Measurements from ENCODE around the gene MED12.

MED12 gene

DNA sequence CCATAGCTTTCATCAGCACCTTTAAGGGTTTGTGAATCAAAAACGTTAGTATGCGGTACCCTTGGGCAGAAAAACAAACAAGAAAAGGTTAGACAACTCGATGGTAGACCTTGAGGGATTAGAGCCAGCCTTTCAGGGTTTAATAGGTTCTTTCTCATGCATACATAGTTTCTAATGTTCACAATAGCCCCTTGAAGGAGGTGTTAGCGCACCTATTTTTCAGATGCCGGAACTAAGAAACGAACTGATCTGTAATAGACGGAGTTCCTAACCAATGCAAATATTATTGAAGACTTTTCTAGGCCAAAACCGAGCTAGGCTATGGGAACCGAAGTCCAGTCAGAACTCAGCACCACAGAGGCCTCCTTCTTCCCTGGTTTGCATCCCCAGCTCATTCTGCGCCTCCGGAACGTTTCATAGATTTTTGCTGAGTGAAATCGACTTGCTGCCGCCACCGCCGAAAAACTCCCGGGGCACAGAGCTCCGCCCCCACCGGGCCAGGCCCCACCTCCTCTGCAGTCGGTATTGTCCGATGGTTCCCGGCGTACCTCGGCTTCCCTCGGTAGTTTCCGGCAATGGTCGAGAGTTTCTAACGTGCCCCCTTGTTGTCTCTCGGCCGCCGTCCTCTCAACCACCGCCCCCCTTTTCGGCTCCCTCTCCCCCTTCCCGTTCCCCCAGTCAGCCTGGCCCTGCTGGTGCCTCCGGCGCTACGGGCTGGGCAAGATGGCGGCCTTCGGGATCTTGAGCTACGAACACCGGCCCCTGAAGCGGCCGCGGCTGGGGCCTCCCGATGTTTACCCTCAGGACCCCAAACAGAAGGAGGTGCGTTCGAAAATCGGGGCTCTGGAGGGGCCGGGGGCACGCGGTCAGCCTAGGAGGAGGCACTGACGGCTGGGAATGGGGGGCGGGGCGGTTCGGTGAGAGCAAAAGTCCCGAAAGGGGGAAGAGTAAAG is at the start of gene MED12:
Gene MED12, plus strand, starts transcription at position 565 of the 953 bp plus-strand sequence. Its CDS starts 159 bp downstream, at position 724.
- DNase-seq (ENCODE audit: low spot score): peak; percentile 74

DNA sequence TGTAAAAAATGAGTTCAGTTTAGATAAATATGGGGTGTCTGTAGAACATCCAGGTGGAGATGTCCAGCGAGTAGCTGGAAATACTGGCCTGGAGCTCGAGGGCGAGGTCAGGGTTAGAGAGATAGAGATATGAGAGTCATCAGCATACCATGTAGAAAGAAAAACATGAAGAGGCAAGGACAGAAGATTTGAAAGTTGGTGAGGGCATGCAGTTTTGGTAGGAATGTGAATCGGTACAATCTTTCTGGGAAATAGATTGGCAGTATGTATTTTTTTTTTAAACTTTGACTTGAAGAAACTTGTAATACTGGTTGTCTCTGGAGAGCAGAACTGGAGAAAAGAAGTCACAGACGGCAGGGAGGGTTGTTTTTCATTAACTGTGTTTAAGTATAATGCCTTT is 47.9 kb upstream of the MED12 start:
- DNase-seq (ENCODE audit: low spot score): no peak

DNA sequence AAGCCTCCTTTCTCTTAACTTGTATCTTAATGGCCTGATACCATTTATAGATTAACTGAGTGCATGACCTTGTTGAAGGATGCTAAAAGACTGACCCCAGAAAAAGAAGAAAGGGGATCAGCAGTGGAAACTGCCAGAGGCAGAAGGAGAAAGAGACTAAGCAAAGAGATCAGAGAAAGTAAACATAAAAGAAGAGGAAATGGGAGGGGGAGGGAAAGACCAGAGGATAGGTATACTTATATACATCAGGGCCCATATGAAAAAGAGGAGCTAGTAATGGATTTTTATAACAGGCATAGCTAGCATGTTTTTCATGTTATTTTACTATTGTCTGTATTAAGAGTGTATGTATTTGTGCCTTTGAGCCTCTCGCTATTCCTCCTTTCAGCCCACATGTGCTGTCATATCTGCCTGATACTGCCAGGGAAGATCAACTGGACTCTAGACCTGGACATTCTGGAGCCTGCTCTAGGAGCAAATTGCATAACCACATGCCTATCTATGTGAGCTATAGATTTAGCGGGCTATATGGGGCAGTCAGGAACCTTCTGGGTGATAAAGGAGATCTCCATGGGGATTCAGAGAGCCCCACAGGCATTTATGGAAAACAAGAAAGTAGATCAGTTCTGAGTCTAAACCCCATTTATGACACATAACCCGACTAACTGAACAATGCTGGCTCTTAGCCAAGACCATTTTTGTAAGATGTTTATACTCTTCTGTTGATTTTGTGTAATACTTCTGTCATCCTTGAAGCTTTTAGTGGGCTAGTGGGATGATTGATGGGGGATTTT is 36.9 kb upstream of the MED12 start:
- no peak for DNase-seq (ENCODE audit: low spot score)

DNA sequence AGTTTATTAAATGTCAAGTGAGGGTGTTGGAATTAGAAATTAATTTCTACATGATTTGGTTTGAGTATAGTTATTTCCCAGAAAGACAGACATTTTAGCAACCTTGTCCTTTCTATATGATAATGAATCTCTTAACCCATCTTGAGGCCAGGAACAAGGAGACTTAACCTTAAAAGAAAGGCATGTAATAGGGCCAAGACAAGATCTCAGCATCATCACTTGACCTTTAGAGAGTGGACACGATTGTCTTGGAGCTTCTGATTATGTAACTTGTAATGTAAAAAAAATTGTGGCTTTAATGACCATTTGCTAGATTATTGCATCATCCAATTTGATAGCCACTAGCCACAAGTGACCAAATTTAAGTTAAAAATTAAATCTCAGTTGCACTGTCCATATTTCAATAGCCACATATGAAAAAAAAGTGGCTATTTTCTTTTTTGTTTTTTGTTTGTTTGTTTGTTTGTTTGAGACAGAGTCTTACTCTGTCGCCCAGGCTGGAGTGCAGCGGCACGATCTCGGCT is 36.2 kb upstream of the MED12 start:
- no peak for DNase-seq (ENCODE audit: low spot score)

DNA sequence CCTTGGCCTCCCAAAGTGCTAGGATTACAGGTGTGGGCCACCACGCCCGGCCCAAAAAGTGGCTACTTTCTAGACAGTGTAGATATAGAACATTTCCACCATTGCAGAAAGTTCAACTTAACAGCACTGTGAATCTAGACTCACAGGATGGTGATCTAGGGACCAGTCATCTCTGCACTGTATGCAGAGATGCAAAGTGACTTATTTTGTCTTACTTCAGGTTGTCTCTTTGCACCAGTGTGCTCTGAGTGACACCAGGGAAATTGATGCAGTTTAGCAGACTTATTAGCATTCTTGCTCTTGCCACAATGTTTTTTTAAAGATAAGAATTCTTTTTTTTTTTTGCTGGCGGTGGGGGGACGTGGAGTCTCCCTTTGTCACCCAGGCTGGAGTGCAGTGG is 35.6 kb upstream of the MED12 start:
- no peak for DNase-seq (ENCODE audit: low spot score)

DNA sequence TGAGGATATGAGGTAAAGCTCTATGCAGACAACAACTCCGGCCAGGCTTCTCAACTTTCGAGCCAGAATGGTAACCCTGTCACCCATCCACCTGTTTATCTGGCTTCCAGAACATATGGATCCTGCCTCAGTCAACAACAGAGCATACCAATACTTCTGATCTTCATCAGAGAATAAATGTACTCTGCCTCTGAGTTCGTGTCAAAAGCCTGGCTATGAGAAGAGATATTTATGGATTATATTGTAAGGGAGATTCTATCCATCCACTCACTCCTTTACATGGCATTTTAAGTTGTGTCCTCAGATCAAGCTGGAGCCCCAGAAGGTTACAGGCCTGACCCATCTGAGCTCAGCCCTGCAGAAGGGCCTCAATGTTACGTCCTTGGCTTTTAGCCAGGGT is 32.5 kb upstream of the MED12 start:
- no peak for DNase-seq (ENCODE audit: low spot score)

DNA sequence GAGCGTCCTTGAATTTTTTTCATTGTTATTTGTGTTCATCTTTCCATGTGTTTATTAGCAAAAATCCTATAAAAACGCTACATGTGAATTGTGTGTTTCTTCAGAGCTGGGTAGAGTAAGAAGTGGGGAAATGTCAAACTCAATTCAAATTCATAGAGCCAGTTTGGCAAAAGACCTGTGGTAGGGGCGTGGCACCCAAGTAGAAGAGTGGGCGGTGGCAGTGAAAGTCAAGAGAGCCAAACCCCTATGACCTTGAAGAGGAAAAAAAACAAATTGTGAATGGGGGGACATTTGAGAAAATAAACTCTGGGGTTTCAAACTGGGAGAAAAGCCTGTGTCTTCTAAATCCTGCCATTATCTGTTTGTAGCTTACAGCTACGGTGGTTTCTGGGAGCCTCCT is 27.1 kb upstream of the MED12 start:
- no peak for DNase-seq (ENCODE audit: low spot score)

DNA sequence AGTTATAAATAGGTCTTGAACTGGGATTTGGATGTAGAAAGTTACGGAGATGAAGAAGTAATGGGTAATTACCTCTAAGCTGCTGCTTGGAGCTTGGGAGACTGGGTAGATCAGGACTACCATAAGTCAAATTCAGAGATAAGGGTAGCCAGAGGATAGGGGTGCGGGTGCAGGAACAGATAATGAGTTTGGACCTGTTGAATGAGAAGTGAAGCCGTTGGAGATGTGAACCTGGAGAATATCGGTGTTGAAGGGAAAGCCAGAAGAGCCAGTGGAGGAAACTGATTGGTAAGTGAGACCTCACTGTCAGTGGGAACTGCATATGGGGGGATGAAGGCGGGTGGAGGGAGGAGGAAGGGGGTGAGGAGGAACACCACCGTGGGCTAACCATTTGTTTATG is 23.4 kb upstream of the MED12 start:
- DNase-seq (ENCODE audit: low spot score): no peak

DNA sequence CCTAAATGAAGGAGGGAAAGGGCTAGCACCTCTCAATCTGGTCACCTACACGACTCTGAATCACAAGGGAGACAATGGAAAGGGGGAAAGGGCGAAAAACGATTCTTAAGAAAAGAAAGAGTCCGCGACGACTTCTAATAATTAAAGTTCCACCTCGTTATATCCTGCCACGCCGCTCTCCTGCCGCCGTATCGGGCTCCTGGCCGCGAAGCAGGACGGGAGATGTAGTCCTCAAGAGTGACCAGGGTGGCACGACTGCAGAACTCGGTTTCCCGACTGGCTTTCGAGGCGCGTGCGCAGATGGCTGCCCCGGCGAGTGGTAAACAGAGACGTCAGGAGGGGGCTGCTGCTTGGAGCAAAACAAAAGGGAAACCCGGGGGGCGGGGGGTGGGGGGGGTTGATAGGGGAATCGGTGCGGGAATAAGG is 22.8 kb upstream of the MED12 start, which contains the start of gene FOXO4:
Gene FOXO4, plus strand, starts transcription at position 297 of the 426 bp plus-strand sequence. CDS start 678 bp downstream, outside the sequence.
- peak; percentile 83 for DNase-seq (ENCODE audit: low spot score)

DNA sequence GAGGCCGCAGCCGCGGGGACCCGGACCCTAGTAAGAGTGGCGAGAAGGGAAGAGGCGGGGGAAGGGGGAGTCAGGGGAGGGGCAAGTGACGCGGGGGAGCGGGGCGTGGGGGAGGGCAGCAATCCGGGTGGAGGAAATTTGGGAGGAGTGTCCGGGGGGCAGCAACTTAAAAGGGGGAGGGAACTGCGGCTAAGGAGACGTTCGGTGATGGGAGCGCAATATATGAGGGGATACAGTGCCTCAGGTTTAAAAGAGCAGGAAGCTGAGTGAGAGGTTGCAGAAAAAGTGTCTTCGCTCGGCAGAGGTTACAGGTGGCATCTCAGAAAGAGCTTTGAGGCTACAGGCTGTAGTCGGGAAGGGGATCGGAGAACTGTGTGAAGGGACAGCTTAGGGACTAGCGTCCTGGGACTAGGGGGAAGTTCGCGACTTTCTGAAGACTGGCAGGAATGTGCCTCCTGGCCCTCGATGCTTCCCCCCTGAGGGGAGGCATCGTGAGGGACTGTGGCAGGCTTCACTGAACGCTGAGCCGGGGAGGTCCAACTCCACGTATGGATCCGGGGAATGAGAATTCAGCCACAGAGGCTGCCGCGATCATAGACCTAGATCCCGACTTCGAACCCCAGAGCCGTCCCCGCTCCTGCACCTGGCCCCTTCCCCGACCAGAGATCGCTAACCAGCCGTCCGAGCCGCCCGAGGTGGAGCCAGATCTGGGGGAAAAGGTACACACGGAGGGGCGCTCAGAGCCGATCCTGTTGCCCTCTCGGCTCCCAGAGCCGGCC is 22.2 kb upstream of the MED12 start:
- DNase-seq (ENCODE audit: low spot score): peak; percentile 34

DNA sequence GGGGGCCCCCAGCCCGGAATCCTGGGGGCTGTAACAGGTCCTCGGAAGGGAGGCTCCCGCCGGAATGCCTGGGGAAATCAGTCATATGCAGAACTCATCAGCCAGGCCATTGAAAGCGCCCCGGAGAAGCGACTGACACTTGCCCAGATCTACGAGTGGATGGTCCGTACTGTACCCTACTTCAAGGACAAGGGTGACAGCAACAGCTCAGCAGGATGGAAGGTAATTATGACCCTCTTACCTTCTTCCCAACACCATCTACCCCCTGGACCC is 21.7 kb upstream of the MED12 start:
- DNase-seq (ENCODE audit: low spot score): no peak

DNA sequence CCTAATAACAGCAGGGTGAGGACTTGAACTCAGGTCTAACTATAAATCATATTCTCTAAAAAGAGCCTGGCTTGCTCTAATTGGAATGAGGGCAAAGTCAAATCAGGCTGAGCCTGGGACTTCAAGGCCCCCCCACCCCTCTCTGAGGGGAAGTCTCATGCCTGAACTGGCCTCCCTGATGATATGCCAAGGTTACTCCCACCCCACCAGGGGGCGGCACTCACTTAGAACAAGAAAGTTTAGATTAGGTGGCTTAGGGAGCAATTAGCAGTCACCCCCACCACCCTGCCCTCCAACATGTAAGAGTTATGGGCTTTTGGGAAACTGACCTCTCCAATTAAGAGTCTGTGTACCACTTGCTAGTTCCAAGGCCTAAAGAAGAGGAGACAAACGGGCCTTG is 20.1 kb upstream of the MED12 start:
- peak; percentile 31 for DNase-seq (ENCODE audit: low spot score)

DNA sequence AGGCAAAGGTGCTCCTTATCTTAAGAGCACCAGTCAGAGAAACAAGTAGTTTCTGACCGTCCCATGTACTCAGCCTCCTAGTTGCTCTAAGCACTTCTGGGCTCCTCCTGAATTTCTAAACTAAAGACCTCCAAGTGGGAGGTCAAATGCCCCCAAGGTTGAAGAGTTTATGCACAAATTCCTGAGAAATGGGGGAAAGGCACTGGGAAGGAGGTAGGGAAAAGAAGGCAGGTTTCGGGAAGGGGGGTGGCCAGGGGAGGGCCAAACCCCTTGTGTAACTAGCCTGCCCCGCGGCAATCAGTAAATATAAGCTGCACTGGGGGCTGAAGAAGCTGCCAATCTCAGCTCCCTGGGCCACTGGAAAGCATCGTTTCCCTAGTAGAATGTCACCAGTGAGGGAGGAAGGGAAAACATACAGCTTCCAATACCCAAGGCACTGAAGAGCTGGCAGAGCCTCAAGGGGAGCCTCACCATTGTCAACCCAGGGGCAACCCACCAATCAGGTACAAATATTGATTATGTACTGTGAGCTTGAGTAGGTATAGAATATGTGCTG is 19.4 kb upstream of the MED12 start:
- no peak for DNase-seq (ENCODE audit: low spot score)

DNA sequence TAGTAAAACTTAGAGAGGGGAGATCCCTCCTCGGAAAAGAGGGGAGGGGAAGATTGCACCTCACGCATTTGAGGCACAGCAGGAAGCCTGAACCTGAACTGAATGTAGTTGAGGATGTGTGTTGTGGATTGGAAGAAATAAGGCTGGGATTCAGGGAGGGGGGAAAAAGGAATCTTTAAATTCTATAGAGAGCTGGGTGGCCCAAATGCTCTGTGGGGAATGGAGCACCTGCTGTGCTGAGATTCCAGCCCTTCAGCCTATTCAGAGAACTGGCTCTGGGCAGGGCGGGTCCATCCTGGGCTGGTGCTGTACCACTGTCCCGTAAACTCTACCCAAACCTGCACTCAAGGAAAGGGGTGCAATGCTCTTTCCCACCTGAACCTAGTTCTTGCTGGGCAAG is 18.7 kb upstream of the MED12 start:
- no peak for DNase-seq (ENCODE audit: low spot score)

DNA sequence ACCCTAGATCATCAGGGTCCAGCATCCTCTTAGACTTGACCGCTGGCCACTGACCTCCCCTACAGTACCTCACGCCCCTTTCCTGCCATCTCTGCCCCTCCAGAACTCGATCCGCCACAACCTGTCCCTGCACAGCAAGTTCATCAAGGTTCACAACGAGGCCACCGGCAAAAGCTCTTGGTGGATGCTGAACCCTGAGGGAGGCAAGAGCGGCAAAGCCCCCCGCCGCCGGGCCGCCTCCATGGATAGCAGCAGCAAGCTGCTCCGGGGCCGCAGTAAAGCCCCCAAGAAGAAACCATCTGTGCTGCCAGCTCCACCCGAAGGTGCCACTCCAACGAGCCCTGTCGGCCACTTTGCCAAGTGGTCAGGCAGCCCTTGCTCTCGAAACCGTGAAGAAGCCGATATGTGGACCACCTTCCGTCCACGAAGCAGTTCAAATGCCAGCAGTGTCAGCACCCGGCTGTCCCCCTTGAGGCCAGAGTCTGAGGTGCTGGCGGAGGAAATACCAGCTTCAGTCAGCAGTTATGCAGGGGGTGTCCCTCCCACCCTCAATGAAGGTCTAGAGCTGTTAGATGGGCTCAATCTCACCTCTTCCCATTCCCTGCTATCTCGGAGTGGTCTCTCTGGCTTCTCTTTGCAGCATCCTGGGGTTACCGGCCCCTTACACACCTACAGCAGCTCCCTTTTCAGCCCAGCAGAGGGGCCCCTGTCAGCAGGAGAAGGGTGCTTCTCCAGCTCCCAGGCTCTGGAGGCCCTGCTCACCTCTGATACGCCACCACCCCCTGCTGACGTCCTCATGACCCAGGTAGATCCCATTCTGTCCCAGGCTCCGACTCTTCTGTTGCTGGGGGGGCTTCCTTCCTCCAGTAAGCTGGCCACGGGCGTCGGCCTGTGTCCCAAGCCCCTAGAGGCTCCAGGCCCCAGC is 17.6 kb upstream of the MED12 start:
- DNase-seq (ENCODE audit: low spot score): no peak

DNA sequence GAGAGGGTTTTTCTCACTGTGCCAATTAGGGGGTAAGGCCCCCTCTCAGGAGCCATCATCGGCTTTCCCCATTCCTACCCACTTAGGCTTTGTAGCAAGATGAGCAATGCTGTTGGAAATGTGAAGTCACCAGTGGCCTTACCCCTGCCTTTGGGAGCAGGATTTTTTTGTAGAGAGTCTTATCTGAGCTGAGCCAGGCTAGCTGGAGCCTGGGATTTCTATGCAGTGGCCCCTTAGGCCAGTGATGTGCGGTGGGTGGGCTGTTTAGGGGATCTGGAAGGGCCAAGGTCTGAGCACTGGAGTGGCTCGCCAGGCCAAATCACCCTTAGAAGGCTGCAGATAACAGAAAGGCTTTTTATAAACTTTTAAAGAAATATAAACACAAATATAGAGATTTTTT is 16.1 kb upstream of the MED12 start:
- no peak for DNase-seq (ENCODE audit: low spot score)

DNA sequence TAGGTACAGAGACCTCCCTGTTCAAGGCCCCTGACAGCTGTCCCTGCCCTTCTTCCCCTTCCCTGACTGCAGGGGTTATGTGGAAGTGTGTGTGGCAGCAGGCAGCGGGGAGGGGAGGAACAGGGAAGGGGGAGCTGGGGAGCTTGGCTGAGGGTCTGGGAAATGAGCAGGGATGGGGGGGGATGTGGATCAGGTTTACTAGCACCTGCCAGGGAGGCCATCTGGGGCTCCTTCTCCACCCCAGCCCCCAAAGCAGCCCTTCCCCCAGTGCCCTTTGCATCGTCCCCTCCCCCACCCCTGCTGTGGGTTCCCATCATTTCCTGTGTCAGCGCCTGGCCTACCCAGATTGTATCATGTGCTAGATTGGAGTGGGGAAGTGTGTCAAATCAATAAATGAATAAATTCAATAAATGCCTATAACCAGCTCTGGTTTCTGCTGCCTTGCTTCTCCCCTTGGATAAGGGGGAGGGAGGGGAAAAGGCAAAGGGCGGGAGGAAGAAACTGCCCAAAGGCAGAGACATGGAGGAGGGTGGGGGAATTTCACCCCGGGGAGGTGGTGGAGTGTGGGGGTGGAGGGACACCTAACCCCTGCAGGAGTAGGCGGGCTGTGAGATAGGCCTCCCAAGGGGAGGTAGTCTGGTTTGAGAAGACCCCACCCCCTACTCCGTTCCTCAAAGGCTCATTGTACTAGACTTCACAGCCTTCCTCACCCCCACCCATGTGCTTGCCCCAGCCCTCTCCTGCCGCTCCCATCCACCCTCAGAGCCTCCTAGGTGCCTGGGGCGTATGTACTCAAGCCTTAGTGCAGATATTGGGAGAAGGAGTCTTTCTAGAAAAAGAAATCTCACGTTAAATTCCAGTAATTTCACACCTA is 15.0 kb upstream of the MED12 start:
- no peak for DNase-seq (ENCODE audit: low spot score)

DNA sequence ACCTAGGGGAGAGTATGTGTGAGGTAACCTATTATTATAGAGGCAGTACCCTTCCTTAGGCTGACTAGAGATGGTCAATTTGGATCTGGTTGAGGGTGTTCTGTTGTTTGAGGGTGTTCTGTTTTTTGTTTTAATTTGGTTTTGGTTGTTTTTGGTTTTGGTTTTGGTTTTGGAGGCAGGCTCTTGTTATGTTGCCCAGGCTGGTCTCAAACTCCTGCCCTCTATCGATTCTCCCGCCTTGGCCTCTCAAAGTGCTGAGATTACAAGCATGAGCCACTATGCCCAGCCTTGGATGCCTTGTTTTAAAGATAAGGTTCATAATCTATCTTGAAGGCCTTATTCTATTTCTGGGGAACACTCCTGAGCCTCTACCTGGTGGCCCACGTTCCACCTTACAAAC is 12.8 kb upstream of the MED12 start:
- no peak for DNase-seq (ENCODE audit: low spot score)

DNA sequence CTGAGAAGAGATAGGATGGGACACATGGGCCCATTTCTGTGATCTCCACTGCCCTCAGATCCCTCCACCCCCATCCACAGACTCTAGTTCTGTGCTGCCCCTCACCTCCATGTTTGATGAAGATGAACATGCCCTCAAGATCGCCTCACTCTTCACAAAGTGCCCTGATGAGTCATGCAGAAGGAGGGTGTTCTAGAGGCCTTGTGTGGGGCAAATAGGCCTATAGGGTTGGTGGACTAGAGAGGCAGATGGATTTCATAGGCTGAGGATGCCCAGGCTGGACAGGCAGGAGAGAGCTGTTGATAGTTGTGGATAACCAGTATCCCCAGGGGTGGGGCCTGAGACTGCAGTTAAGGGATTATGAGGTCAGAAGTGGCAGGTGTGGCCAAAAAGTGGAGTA is 12.0 kb upstream of the MED12 start, which contains the start of gene CXorf65:
Gene CXorf65, minus strand, starts transcription at position 314 of the 400 bp plus-strand sequence. Its CDS starts 184 bp downstream, at position 130.
- DNase-seq (ENCODE audit: low spot score): no peak

DNA sequence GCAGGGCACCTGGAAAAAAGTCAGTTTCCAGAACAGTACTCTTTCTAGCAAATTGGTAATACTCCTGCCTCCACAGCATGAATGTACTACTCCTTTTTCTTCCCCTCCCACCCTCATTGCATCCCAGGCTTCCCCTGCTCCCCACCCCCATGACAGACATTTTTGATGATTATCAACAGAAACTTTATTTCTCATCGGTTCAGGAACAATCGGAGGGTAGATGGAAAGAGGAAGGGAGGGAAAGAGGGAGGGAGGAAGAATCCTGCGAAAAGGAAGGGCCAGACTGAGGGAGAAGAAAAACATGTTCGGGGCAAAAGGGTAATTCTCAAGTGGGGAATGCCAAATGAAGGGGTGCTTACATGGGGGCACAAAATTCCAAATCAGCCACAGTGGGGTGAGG is 11.2 kb upstream of the MED12 start:
- no peak for DNase-seq (ENCODE audit: low spot score)
